HG02610 (cell line): ENCODE measurements around the gene EHMT1.

ENCODE experiments used
- ATAC-seq: cut with Tn5 transposase; IDR thresholded peaks from one replicate; pipeline ENCODE4 v1.9.1; 2021; ENCODE audit warnings: mild to moderate bottlenecking, moderate library complexity; ENCODE audit not compliant: unreplicated experiment

Gene EHMT1

GRCh38 chr9:137781906-137782585, 163.2 kb downstream of the EHMT1 start:
- no peak for ATAC-seq

- ATAC-seq = no peak
Observed at GRCh38 chr9:137783521-137783920, 164.7 kb downstream of the EHMT1 start.

GRCh38 chr9:137784046-137784445, 165.2 kb downstream of the EHMT1 start:
- no peak for ATAC-seq

- ATAC-seq = no peak
Observed at GRCh38 chr9:137784641-137785513, 166.1 kb downstream of the EHMT1 start.

- no peak for ATAC-seq
Observed at GRCh38 chr9:137785704-137786161, 166.9 kb downstream of the EHMT1 start.

- ATAC-seq = no peak
Observed at GRCh38 chr9:137786511-137786920, 167.7 kb downstream of the EHMT1 start.

- ATAC-seq = no peak
Observed at GRCh38 chr9:137787381-137787780, 168.6 kb downstream of the EHMT1 start.

- no peak for ATAC-seq
Observed at GRCh38 chr9:137787786-137788505, 169.1 kb downstream of the EHMT1 start.

- no peak for ATAC-seq
Observed at GRCh38 chr9:137788561-137789294, 169.9 kb downstream of the EHMT1 start.

GRCh38 chr9:137789295-137789895, 170.6 kb downstream of the EHMT1 start:
- no peak for ATAC-seq

GRCh38 chr9:137791947-137792346, 173.1 kb downstream of the EHMT1 start:
- ATAC-seq = no peak

- ATAC-seq = no peak
Observed at GRCh38 chr9:137793196-137793841, 174.5 kb downstream of the EHMT1 start.

GRCh38 chr9:137795156-137795666, 176.4 kb downstream of the EHMT1 start:
- ATAC-seq = no peak

- ATAC-seq = no peak
Observed at GRCh38 chr9:137797206-137798120, 178.7 kb downstream of the EHMT1 start.

GRCh38 chr9:137798142-137798541, 179.3 kb downstream of the EHMT1 start:
- no peak for ATAC-seq

- ATAC-seq = no peak
Observed at GRCh38 chr9:137798901-137799629, 180.3 kb downstream of the EHMT1 start.

GRCh38 chr9:137799630-137799983, 180.8 kb downstream of the EHMT1 start:
- ATAC-seq = no peak
